ENCODE data around the gene HELQ.

DNA sequence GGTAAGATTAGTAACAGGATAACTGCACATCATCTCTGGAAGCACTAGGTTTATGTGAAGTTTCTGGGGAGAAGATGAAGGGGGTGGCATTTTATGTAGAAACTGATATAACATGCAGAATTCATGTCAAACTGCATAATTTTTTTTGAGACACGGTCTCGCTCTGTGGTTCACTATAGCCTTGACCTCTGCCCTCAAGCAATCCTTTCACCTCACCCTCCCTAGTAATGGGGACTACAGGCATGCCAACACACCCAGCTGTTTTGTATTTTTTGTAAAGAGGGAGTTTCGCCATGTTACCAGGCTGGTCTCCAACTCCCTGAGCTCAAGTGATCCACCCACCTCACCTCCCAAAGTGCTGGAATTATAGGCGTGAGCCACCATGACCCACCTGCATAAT, 17.8 kb upstream of the HELQ start:
- no peak for TF ChIP-seq EZH2 (IDR thresholded peaks at IDR 0.05; ENCODE audit: borderline replicate concordance, insufficient read depth, low read depth, low read length, poor library complexity, severe bottlenecking)
- TF ChIP-seq, protein P1, sequence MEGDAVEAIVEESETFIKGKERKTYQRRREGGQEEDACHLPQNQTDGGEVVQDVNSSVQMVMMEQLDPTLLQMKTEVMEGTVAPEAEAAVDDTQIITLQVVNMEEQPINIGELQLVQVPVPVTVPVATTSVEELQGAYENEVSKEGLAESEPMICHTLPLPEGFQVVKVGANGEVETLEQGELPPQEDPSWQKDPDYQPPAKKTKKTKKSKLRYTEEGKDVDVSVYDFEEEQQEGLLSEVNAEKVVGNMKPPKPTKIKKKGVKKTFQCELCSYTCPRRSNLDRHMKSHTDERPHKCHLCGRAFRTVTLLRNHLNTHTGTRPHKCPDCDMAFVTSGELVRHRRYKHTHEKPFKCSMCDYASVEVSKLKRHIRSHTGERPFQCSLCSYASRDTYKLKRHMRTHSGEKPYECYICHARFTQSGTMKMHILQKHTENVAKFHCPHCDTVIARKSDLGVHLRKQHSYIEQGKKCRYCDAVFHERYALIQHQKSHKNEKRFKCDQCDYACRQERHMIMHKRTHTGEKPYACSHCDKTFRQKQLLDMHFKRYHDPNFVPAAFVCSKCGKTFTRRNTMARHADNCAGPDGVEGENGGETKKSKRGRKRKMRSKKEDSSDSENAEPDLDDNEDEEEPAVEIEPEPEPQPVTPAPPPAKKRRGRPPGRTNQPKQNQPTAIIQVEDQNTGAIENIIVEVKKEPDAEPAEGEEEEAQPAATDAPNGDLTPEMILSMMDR (IDR thresholded peaks at IDR 0.05) = no peak
